Spinal cord (tissue), 10 donors: ENCODE measurements around the gene RFX4. TPM values are rescaled to one million over a fixed set of nuclear protein-coding genes. Genes with fewer than 3 reads are reported as not detected.

ENCODE experiments used
- DNase-seq, 6 donors: peaks; one replicate each; pipeline versions ENCODE4 v3.0.0 to v3.0.0-alpha.2; 2013 to 2015; ENCODE audit warnings: low spot score in 6 of 6, low read depth in 4 of 6
- H3K27ac ChIP-seq: one replicate; pipeline ENCODE4 v1.5.1; 2013; ENCODE audit warnings: low read depth, low read length, control low read depth
- H3K27me3 ChIP-seq: one replicate; pipeline ENCODE4 v1.6.1; 2013; ENCODE audit warnings: low read length; ENCODE audit not compliant: control insufficient read depth, insufficient read depth
- H3K36me3 ChIP-seq: one replicate; pipeline ENCODE4 v1.6.1; 2013; ENCODE audit warnings: low read length; ENCODE audit not compliant: control insufficient read depth, insufficient read depth
- H3K4me1 ChIP-seq: one replicate; pipeline ENCODE4 v1.6.1; 2013; ENCODE audit warnings: low read length; ENCODE audit not compliant: control insufficient read depth, insufficient read depth
- H3K4me3 ChIP-seq: one replicate; pipeline ENCODE4 v1.5.1; 2013; ENCODE audit warnings: low read depth, low read length, control low read depth
- H3K9me3 ChIP-seq: one replicate; pipeline ENCODE4 v1.6.1; 2013; ENCODE audit warnings: low read length; ENCODE audit not compliant: control insufficient read depth, insufficient read depth
- WGBS: methylation state at CpG from one replicate; pipeline ENCODE4 v1.1.5; 2013; ENCODE audit warnings: missing lambda C conversion rate; ENCODE audit not compliant: insufficient coverage; 5-methylcytosine and 5-hydroxymethylcytosine counted together
- polyA plus RNA-seq, 2 donors: library from polyadenylated mRNA; unstranded; fragments of 120-200 nt; gene quantifications; one replicate each; pipeline ENCODE4 v1.2.1, GENCODE V29; 2013; ENCODE audit not compliant: insufficient read length in 2 of 2
- total RNA-seq, 2 donors: library from RNA; depleted of rRNA in 1 of 2; stranded (reverse); fragments of 120-200 nt in 1 of 2; fragments of >200 nt in 1 of 2; gene quantifications; one replicate each; pipeline versions ENCODE4 v1.2.3 to v1.2.4, GENCODE V29; 2013 to 2014
- donor health status: healthy.

Gene RFX4
- total and polyA plus RNA-seq, 4 donors, result 18.6 to 90.3 (median 45.6) TPM

- Histone ChIP-seq H3K27me3 (no peaks in the 10 kb centered on the region), H3K4me1 (peaks cover 29% of the 10 kb centered on the region), H3K4me3 (no peak overlapping the region), H3K27ac (peak overlapping the region; percentile 78), H3K9me3 (no peaks in the 10 kb centered on the region), H3K36me3 (no peaks in the 10 kb centered on the region)
- DNase-seq, result no peak
- 73% methylated on average over 6 of the region's 16 CpGs for WGBS
Measured at GRCh38 chr12:106644335-106645073, 61.7 kb downstream of the RFX4 start.

DNA sequence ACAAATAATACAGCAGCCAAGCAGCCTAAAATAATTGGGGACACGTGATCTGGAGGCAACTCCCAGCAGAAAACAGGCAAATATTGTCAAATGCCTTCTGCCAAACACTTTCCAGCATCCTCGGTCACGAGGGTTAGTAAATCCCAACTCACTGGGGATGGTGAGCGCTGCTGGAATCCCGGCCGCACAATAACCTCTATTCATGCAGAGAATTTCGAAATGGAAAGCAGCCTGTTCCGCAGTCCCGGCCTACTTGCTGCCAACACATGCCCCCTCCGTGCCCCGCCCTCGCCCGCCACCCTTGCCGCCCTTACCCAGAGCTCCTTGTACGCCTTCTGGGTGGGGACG, 62.2 kb downstream of the RFX4 start:
- no peaks in the 10 kb centered on the region for H3K27me3 ChIP-seq
- DNase-seq, result peak; percentile 57 to 94 (median 73)
- no peaks in the 10 kb centered on the region for H3K9me3 ChIP-seq
- H3K27ac ChIP-seq, result peak overlapping the region; percentile 78
- WGBS, result 28% methylated on average over 13 of the region's 16 CpGs
- no peak overlapping the region for H3K4me3 ChIP-seq
- peaks cover 29% of the 10 kb centered on the region for H3K4me1 ChIP-seq
- no peaks in the 10 kb centered on the region for H3K36me3 ChIP-seq

GRCh38 chr12:106645465-106646330, 62.9 kb downstream of the RFX4 start:
- no peaks in the 10 kb centered on the region for H3K36me3 ChIP-seq
- H3K9me3 ChIP-seq, result no peaks in the 10 kb centered on the region
- peak in 1 of 6 donors; percentile 38 for DNase-seq
- no peak overlapping the region for H3K4me3 ChIP-seq
- WGBS, result 92% methylated on average over 2 of the region's 6 CpGs
- peaks cover 33% of the 10 kb centered on the region for H3K4me1 ChIP-seq
- H3K27me3 ChIP-seq, result no peaks in the 10 kb centered on the region
- peak overlapping the region; percentile 78 for H3K27ac ChIP-seq

DNA sequence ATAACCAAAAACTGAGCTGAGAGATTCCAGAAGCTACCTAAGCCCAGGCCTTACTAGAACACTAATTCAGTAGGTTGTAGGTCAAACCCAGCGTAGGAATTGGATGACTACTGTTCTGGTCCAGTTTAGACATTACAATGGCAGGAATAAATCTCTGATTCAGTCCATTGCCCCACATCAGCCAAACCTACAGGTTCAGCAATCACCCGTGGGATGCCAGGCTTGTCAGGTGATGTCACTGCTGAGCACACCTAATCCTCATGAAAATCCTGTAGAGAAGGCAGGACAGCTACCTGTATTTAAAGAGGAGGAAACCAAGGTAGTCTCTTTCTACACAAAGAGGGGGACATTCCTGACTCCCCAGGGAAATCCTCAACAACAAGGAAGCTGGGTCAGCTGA, 63.7 kb downstream of the RFX4 start:
- H3K36me3 ChIP-seq, result no peaks in the 10 kb centered on the region
- 60% methylated on average over 1 of the region's 2 CpGs for WGBS
- DNase-seq, result no peak
- no peaks in the 10 kb centered on the region for H3K9me3 ChIP-seq
- H3K27me3 ChIP-seq, result no peaks in the 10 kb centered on the region
- peaks cover 33% of the 10 kb centered on the region for H3K4me1 ChIP-seq
- no peak overlapping the region for H3K27ac ChIP-seq
- no peak overlapping the region for H3K4me3 ChIP-seq

- WGBS, result 96% methylated on average over 10 of the region's 12 CpGs
- H3K9me3 ChIP-seq, result no peaks in the 10 kb centered on the region
- no peak overlapping the region for H3K27ac ChIP-seq
Measured at GRCh38 chr12:106647793-106648514, 65.2 kb downstream of the RFX4 start.

DNA sequence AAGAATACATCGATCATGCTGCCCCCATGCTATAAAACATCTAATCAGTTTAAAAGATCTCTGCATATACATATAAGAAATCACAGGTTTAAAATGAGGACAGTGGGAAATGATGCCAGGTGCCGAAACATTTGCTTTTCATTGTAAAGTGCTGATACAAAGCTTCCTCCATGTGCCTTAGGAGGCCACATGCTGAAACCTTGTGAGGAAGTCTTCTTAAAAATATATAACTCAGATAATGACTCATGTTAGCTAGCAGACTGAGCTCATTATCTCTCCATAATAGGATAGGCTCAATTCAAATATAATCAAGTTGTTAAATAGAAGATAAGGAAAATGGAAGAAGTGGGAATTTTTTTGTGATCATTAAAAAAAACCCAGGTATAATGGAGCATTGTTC, 65.9 kb downstream of the RFX4 start:
- Histone ChIP-seq H3K27me3 (no peaks in the 10 kb centered on the region), H3K4me3 (no peak overlapping the region), H3K9me3 (no peaks in the 10 kb centered on the region), H3K36me3 (no peaks in the 10 kb centered on the region), H3K27ac (no peak overlapping the region), H3K4me1 (peaks cover 30% of the 10 kb centered on the region)
- no peak for DNase-seq
- no CpG with 5 or more reads among the region's 2 CpGs for WGBS

More at GRCh38 chr12:106647793-106648514, 65.2 kb downstream of the RFX4 start:
- no peaks in the 10 kb centered on the region for H3K27me3 ChIP-seq
- DNase-seq, result no peak
- H3K36me3 ChIP-seq, result no peaks in the 10 kb centered on the region
- H3K4me1 ChIP-seq, result peaks cover 32% of the 10 kb centered on the region
- H3K4me3 ChIP-seq, result no peak overlapping the region

GRCh38 chr12:106651552-106651951, 68.7 kb downstream of the RFX4 start:
- Histone ChIP-seq H3K27me3 (no peaks in the 10 kb centered on the region), H3K4me1 (peaks cover 10% of the 10 kb centered on the region), H3K4me3 (no peak overlapping the region), H3K9me3 (no peaks in the 10 kb centered on the region), H3K27ac (no peak overlapping the region), H3K36me3 (peaks cover 2% of the 10 kb centered on the region)
- peak in 1 of 6 donors; percentile 63 for DNase-seq
- WGBS, result 67% methylated on average over 2 of the region's 2 CpGs

DNA sequence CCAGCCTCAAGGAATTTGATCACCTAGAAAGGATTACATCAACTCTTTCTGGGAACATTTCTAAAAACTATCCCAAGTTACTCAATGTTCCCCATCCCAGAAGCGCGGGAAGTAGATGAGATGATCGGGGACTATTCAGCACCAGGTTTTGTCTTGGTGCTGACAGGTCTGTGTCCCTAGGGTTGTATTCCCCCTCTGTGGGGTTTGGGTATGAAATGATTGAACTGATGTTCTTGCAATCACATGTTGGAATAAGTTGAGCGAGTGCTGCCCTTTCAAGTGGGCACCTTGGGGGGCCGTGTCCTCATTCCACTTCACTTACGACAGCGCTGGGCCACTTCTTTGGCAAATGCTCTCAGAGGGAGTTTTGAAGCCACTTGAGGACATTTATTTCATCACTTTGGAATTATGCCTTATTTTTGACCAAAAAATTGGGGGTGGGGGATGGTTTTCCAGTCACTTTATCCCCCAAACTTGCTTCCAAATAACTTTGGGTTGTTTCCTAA, 69.8 kb downstream of the RFX4 start:
- Histone ChIP-seq H3K36me3 (peaks cover 3% of the 10 kb centered on the region), H3K4me1 (peaks cover 9% of the 10 kb centered on the region), H3K9me3 (no peaks in the 10 kb centered on the region), H3K4me3 (no peak overlapping the region), H3K27me3 (no peaks in the 10 kb centered on the region), H3K27ac (no peak overlapping the region)
- WGBS, result 100% methylated on average over 3 of the region's 7 CpGs
- DNase-seq, result no peak

GRCh38 chr12:106655577-106655976, 72.8 kb downstream of the RFX4 start:
- H3K36me3 ChIP-seq, result peaks cover 12% of the 10 kb centered on the region
- DNase-seq, result no peak
- no peaks in the 10 kb centered on the region for H3K27me3 ChIP-seq
- H3K4me1 ChIP-seq, result peaks cover 3% of the 10 kb centered on the region
- no peak overlapping the region for H3K4me3 ChIP-seq
- peaks cover 8% of the 10 kb centered on the region for H3K9me3 ChIP-seq
- H3K27ac ChIP-seq, result no peak overlapping the region
- WGBS, result 79% methylated on average over 2 of the region's 3 CpGs
